Measurements from ENCODE around the gene CRYAB.

DNA sequence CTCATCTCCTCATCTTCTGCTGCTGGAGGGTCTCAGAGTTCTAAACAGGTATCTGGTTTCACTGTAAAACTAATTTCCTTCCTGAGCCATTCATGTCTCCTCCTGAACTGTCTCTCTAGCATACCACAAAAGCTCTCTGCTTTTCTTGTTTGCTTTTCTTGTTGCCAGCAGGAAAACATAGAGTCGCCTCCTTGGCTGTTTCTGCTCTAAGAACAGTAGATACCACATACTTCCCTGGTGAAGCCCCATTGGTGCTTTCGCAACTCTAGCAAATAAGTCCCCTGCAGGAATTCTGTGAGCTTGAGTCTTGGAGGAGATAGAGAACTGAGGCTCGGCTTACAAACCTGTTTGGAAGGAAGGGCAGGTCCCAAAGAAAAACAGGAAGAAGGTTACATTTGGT lies 32.6 kb upstream of the CRYAB start:
- TF ChIP-seq HMGA2 (CRISPR knock-in tag; IDR thresholded peaks at IDR 0.05): no peak
- TF ChIP-seq ZBTB21 (CRISPR knock-in tag; IDR thresholded peaks at IDR 0.05; ENCODE audit: borderline replicate concordance): no peak
- TF ChIP-seq, protein P1, sequence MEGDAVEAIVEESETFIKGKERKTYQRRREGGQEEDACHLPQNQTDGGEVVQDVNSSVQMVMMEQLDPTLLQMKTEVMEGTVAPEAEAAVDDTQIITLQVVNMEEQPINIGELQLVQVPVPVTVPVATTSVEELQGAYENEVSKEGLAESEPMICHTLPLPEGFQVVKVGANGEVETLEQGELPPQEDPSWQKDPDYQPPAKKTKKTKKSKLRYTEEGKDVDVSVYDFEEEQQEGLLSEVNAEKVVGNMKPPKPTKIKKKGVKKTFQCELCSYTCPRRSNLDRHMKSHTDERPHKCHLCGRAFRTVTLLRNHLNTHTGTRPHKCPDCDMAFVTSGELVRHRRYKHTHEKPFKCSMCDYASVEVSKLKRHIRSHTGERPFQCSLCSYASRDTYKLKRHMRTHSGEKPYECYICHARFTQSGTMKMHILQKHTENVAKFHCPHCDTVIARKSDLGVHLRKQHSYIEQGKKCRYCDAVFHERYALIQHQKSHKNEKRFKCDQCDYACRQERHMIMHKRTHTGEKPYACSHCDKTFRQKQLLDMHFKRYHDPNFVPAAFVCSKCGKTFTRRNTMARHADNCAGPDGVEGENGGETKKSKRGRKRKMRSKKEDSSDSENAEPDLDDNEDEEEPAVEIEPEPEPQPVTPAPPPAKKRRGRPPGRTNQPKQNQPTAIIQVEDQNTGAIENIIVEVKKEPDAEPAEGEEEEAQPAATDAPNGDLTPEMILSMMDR (IDR thresholded peaks at IDR 0.05): no peak
- no peak for TF ChIP-seq RELA (CRISPR knock-in tag; IDR thresholded peaks at IDR 0.05; ENCODE audit: borderline replicate concordance)
- no peak for TF ChIP-seq SP1 (CRISPR knock-in tag; conservative IDR thresholded peaks at IDR 0.05)
- TF ChIP-seq CREM (CRISPR knock-in tag; IDR thresholded peaks at IDR 0.05): no peak
- TF ChIP-seq, protein P2, sequence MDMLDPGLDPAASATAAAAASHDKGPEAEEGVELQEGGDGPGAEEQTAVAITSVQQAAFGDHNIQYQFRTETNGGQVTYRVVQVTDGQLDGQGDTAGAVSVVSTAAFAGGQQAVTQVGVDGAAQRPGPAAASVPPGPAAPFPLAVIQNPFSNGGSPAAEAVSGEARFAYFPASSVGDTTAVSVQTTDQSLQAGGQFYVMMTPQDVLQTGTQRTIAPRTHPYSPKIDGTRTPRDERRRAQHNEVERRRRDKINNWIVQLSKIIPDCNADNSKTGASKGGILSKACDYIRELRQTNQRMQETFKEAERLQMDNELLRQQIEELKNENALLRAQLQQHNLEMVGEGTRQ (CRISPR knock-in tag; IDR thresholded peaks at IDR 0.05): no peak
- no peak for TF ChIP-seq FOXJ3 (CRISPR knock-in tag; IDR thresholded peaks at IDR 0.05; ENCODE audit: borderline replicate concordance)
- no peak for TF ChIP-seq JUN (CRISPR knock-in tag; IDR thresholded peaks at IDR 0.05)

Data from WTC11 (cell line).